WTC11 (cell line): ENCODE data around the gene CLN3.

ENCODE experiments used
- JUN ChIP-seq: sonication (generic); formaldehyde crosslinking; IDR thresholded peaks from 2 replicates; pipeline ENCODE4 v1.8.0; 2023; ENCODE audit warnings: mild to moderate bottlenecking, missing genetic modification reagents
- NFE2L1 ChIP-seq: sonication (generic); formaldehyde crosslinking; IDR thresholded peaks from 2 replicates; pipeline ENCODE4 v1.8.1; 2023; ENCODE audit warnings: missing genetic modification reagents

DNA sequence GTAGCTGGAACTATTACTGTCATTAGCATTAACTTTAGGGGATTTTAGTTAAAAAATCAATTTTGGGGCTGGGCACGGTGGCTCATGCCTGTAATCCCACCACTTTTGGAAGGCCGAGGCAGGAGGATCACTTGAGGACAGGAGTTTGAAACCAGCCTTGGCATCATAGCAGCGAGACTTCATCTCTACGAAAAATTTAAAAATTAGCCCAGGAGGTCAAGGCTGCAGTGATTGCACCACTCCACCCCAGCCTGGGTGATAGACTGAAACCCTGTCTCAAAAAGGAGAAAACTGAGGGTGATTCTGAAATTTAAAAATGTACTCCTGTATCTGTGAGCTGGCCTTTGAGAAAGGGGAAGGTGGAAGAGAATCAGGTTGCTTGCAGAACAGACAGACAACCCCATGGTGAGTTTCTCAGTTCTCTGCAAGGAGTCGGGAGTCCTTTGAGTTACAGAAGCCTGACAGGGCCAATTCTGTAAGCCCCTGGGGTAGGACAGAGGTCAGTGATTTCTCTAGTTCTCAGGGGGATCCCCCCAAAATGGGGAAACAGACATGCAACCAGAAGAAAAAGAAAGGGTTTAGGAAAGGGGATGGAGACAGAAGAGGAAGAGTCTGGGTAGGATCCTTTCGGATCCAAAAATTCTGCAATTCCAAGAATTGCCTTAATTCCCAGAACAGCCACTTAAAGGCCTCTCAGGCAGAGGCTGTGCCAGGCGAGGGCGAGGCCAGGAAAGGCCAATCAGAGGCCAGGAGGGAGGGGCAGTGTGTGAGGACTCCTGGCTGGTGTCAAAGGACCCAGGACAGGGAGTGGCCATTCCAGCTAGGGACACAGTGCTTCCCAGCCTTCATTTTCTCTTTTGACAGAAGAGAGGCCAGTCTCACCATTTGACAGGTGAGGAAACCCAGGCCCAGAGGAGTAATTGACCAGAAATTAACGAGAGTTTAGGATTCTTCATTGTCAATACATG is 40.2 kb upstream of the CLN3 start:
- TF ChIP-seq JUN (CRISPR knock-in tag): no peak
- TF ChIP-seq NFE2L1 (CRISPR knock-in tag): no peak
